ENCODE results near the gene MAEA. TPM values are rescaled to one million over a fixed set of nuclear protein-coding genes. Genes with fewer than 3 reads are reported as not detected.

The MAEA gene
- total RNA-seq, 2 donors from 2014 or later, result 65.8 to 124 TPM

- Histone ChIP-seq H3K36me3 (no peaks in the 10 kb centered on the region), H3K4me3 (no peak overlapping the region), H3K4me1 (peaks cover 5% of the 10 kb centered on the region), H3K27me3 (no peaks in the 10 kb centered on the region), H3K9ac (ENCODE audit: low read depth in 2 of 2, low read length in 2 of 2) (no peak overlapping the region), H3K27ac (no peak overlapping the region), H3K9me3 (no peaks in the 10 kb centered on the region)
- no peak for DNase-seq
- intact Hi-C loops (cut with DNase I), result loop anchor here (5.0 to 10.0 kb wide), 2 partner anchors 218 to 375 kb away; partner anchors contain the start of genes TACC3 and TMEM129
- TF ChIP-seq CTCF (IDR thresholded peaks at IDR 0.05), result no peak
Measured at GRCh38 chr4:1350169-1350520, 60.5 kb downstream of the MAEA start.

- peak; percentile 89 for DNase-seq
- H3K4me3 ChIP-seq, result no peak overlapping the region
- H3K4me1 ChIP-seq, result peaks cover 5% of the 10 kb centered on the region
- intact Hi-C loops (cut with DNase I), result loop anchor here (5.0 to 10.0 kb wide), 2 partner anchors 220 to 373 kb away; partner anchors contain the start of genes TACC3 and TMEM129
- H3K36me3 ChIP-seq, result no peaks in the 10 kb centered on the region
- H3K27ac ChIP-seq, result no peak overlapping the region
- H3K9me3 ChIP-seq, result no peaks in the 10 kb centered on the region
- no peak overlapping the region for H3K9ac ChIP-seq (ENCODE audit: low read depth in 2 of 2, low read length in 2 of 2)
- TF ChIP-seq CTCF (IDR thresholded peaks at IDR 0.05), result peak; percentile 97
- H3K27me3 ChIP-seq, result no peaks in the 10 kb centered on the region
Measured at GRCh38 chr4:1351854-1352566, 62.3 kb downstream of the MAEA start.

GRCh38 chr4:1352567-1352900 lies 62.8 kb downstream of the MAEA start:
- Histone ChIP-seq H3K4me1 (peaks cover 5% of the 10 kb centered on the region), H3K4me3 (no peak overlapping the region), H3K9ac (ENCODE audit: low read depth in 2 of 2, low read length in 2 of 2) (no peak overlapping the region), H3K27me3 (no peaks in the 10 kb centered on the region), H3K36me3 (no peaks in the 10 kb centered on the region), H3K27ac (no peak overlapping the region), H3K9me3 (no peaks in the 10 kb centered on the region)
- TF ChIP-seq CTCF (IDR thresholded peaks at IDR 0.05), result no peak
- DNase-seq, result no peak
- intact Hi-C loops (cut with DNase I), result loop anchor here (5.0 to 10.0 kb wide), 2 partner anchors 220 to 372 kb away; partner anchors contain the start of genes TACC3 and TMEM129

- H3K27me3 ChIP-seq, result no peaks in the 10 kb centered on the region
- H3K27ac ChIP-seq, result no peak overlapping the region
- peaks cover under 1% of the 10 kb centered on the region for H3K4me1 ChIP-seq
- intact Hi-C loops (cut with DNase I), result loop anchor here (5.0 to 10.0 kb wide), 2 partner anchors 221 to 371 kb away; partner anchors contain the start of genes TACC3 and TMEM129
- no peak for DNase-seq
- no peak overlapping the region for H3K4me3 ChIP-seq
- TF ChIP-seq CTCF (IDR thresholded peaks at IDR 0.05), result no peak
- H3K9me3 ChIP-seq, result no peaks in the 10 kb centered on the region
- H3K36me3 ChIP-seq, result no peaks in the 10 kb centered on the region
- no peak overlapping the region for H3K9ac ChIP-seq (ENCODE audit: low read depth in 2 of 2, low read length in 2 of 2)
Measured at GRCh38 chr4:1353186-1354055, 63.7 kb downstream of the MAEA start.

GRCh38 chr4:1354136-1354982 lies 64.7 kb downstream of the MAEA start:
- Histone ChIP-seq H3K4me1 (no peaks in the 10 kb centered on the region), H3K36me3 (no peaks in the 10 kb centered on the region), H3K27me3 (no peaks in the 10 kb centered on the region), H3K9ac (ENCODE audit: low read depth in 2 of 2, low read length in 2 of 2) (no peak overlapping the region), H3K9me3 (no peaks in the 10 kb centered on the region), H3K27ac (no peak overlapping the region), H3K4me3 (no peak overlapping the region)
- intact Hi-C loops (cut with DNase I), result loop anchor here (5.0 to 10.0 kb wide), 2 partner anchors 222 to 370 kb away; partner anchors contain the start of genes TACC3 and TMEM129
- TF ChIP-seq CTCF (IDR thresholded peaks at IDR 0.05), result no peak
- no peak for DNase-seq
